SU-DHL-6 (cell line): ENCODE results near the gene CRAMP1.

Experiments used
- H2AFZ ChIP-seq: fragments of 200-600 bp; sonication (generic); 2 replicates; pipeline ENCODE4 v1.6.1; 2014; ENCODE audit warnings: low read depth, mild to moderate bottlenecking, moderate library complexity, mixed read lengths, antibody characterized with exemption, low read length; ENCODE audit not compliant: severe bottlenecking
- H3F3A ChIP-seq: fragments of 200-600 bp; shearing (Covaris generic); 2 replicates; pipeline ENCODE4 v1.6.0; 2016; ENCODE audit warnings: antibody characterized with exemption, mild to moderate bottlenecking; ENCODE audit not compliant: insufficient read depth
- H3K27ac ChIP-seq: fragments of 200-600 bp; sonication (generic); 2 replicates; pipeline ENCODE4 v1.5.1; 2016; ENCODE audit warnings: low read depth, mild to moderate bottlenecking, low read length, moderate library complexity, mixed read lengths
- H3K27me3 ChIP-seq: fragments of 200-600 bp; sonication (generic), shearing (Covaris generic); 2 replicates; pipeline ENCODE4 v1.6.0; 2014; ENCODE audit warnings: mild to moderate bottlenecking, low read length
- H3K36me3 ChIP-seq: fragments of 200-600 bp; sonication (generic); 2 replicates; pipeline ENCODE4 v1.6.1; 2014; ENCODE audit warnings: mild to moderate bottlenecking, low read length, mixed read lengths
- H3K4me2 ChIP-seq: fragments of 300-600, 200-600 bp; shearing (Covaris generic), sonication (generic); 2 replicates; pipeline ENCODE4 v1.6.0; 2014; ENCODE audit warnings: low read length, low read depth, mild to moderate bottlenecking; ENCODE audit not compliant: poor library complexity, severe bottlenecking
- H3K4me3 ChIP-seq: fragments of 200-600 bp; sonication (generic); 2 replicates; pipeline ENCODE4 v1.5.1; 2014; ENCODE audit warnings: antibody characterized with exemption, low read length, mild to moderate bottlenecking, mixed read lengths; ENCODE audit not compliant: insufficient read depth, poor library complexity, severe bottlenecking
- H3K79me2 ChIP-seq: fragments of 200-600 bp; sonication (generic); 2 replicates; pipeline ENCODE4 v1.6.1; 2014; ENCODE audit warnings: mild to moderate bottlenecking, low read length, moderate library complexity; ENCODE audit not compliant: insufficient read depth
- H3K9ac ChIP-seq: fragments of 200-600 bp; sonication (generic); 2 replicates; pipeline ENCODE4 v1.7.0; 2014; ENCODE audit warnings: mild to moderate bottlenecking, low read length
- H3K9me2 ChIP-seq: fragments of 200-600 bp; sonication (generic); replicated peaks from 2 replicates; pipeline ENCODE4 v1.6.1; 2014; ENCODE audit warnings: low read length; ENCODE audit not compliant: insufficient read depth
- H3K9me3 ChIP-seq: fragments of 200-600 bp; sonication (generic); 2 replicates; pipeline ENCODE4 v1.6.1; 2014; ENCODE audit warnings: low read length, mixed read lengths; ENCODE audit not compliant: insufficient read depth
- H4K20me1 ChIP-seq: fragments of 200-600 bp; sonication (generic); 2 replicates; pipeline ENCODE4 v1.6.1; 2014; ENCODE audit warnings: low read depth, mild to moderate bottlenecking, antibody characterized with exemption, low read length, moderate library complexity, mixed read lengths
- CTCF ChIP-seq: fragments of 200-600 bp; sonication (generic); IDR thresholded peaks from one replicate; pipeline ENCODE4 v1.5.1; 2017; ENCODE audit warnings: antibody characterized with exemption, mild to moderate bottlenecking, low read length, moderate library complexity; ENCODE audit not compliant: insufficient read depth, poor library complexity, severe bottlenecking
- EZH2phosphoT487 ChIP-seq: fragments of 200-600 bp; sonication (generic), shearing (Covaris generic); conservative IDR thresholded peaks from 2 replicates; pipeline ENCODE4 v1.6.1; 2018; ENCODE audit warnings: mild to moderate bottlenecking, antibody characterized with exemption, low read length, moderate library complexity, mixed read lengths

The CRAMP1 gene

DNA sequence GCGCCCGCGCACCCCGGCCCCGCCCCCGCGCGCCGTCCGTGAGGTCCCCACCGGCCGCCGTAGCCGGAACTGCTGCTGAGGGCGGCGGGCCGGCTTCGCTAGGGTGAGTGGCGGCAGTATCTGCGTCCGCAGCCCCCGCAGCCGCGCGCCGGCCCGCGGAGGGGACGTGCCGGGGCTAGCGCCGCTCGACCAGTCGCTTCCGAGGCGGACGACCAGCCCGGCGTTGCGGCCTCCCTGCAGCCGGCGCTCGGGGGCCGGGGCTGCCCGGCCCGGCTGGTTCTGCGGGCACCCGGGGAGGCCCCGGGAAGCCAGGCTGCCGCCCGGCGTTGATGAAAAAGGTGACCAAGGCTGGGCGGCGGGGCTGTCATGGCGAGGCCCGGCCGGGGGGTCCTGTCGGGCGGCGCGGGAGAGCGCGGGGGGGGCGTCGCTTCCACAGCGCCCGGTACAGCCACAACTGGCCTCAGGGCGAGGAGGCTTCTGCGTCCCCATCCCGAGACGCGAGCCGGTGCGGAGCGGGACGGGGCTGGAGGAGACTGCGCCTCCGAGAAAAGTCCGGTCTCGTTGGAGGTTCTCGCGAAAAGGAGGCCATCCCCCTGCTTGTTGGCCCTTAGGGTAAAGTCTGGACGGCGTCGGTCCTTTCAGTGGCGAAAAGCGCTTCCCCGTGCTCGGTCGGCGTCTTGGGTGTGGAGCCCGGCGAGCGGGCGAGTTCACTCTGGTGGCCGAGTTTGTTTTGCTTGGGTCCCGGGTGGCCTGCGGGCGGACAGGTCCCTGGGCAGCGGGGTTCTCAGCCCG, at the start of gene CRAMP1:
CRAMP1 (plus strand) TSS at position 41 of the 792 bp plus-strand sequence. CDS start 2,280 bp downstream, outside the sequence.
- TF ChIP-seq CTCF: no peak
- TF ChIP-seq EZH2phosphoT487: no peak
- peaks cover 25% of the 10 kb centered on the region for H3F3A ChIP-seq
- peak within 1 kb of the TSS; percentile 97 for H3K9ac ChIP-seq
- no peaks in the 10 kb centered on the region for H3K27me3 ChIP-seq
- H3K9me3 ChIP-seq: no peaks in the 10 kb centered on the region
- H3K9me2 ChIP-seq: no peaks in the 10 kb centered on the region
- H3K4me3 ChIP-seq: peak within 1 kb of the TSS; percentile 95
- peak within 1 kb of the TSS; percentile 98 for H3K4me2 ChIP-seq
- H4K20me1 ChIP-seq: peaks cover 4% of the 10 kb centered on the region; the same call in 1 of the 2 replicates
- H3K27ac ChIP-seq: peak within 1 kb of the TSS; percentile 76
- peaks cover 31% of the 10 kb centered on the region for H3K79me2 ChIP-seq
- no peaks in the 10 kb centered on the region for H3K36me3 ChIP-seq
- H2AFZ ChIP-seq: peak within 1 kb of the TSS; percentile 83

- H3K9me2 ChIP-seq: no peaks in the 10 kb centered on the region
- no peaks in the 10 kb centered on the region for H3K27me3 ChIP-seq
These were observed 48.4 kb upstream of the CRAMP1 start for GRCh38 chr16:1563786-1564185.

DNA sequence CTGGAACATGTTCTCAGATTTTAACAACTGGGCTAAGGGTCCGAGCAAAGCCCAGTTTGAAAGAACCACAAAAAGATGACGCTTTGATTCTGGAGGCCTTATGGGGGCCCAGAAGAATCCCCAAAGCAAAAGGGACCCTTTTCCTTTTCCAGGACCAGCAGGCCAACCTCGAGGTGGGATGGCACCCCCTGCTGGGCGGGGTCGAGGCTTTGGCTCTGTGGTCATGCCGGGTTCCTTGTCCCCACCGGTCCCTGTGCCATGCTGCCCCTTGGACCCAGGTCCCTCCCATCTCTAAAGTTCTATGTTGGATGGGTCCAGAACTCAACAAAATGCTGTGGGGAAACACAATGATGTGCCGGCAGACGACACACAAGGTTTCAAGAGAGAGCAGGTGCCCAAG, 47.8 kb upstream of the CRAMP1 start:
- Histone ChIP-seq H3K27ac (no peak overlapping the region), H2AFZ (no peak overlapping the region), H3K4me3 (no peak overlapping the region), H3K9ac (no peak overlapping the region), H3K9me3 (no peaks in the 10 kb centered on the region), H3K79me2 (no peaks in the 10 kb centered on the region), H3F3A (no peaks in the 10 kb centered on the region), H4K20me1 (no peaks in the 10 kb centered on the region), H3K4me2 (no peak overlapping the region), H3K36me3 (no peaks in the 10 kb centered on the region), H3K27me3 (no peaks in the 10 kb centered on the region), H3K9me2 (no peaks in the 10 kb centered on the region)
- TF ChIP-seq CTCF (no peak), EZH2phosphoT487 (no peak)

More at GRCh38 chr16:1563786-1564185, 48.4 kb upstream of the CRAMP1 start:
- no peak for TF ChIP-seq CTCF
- TF ChIP-seq EZH2phosphoT487: no peak
- Histone ChIP-seq H3K27ac (no peak overlapping the region), H2AFZ (no peak overlapping the region), H3K9me3 (no peaks in the 10 kb centered on the region), H3K79me2 (no peaks in the 10 kb centered on the region), H3K36me3 (no peaks in the 10 kb centered on the region), H3F3A (no peaks in the 10 kb centered on the region), H4K20me1 (no peaks in the 10 kb centered on the region), H3K9ac (no peak overlapping the region), H3K4me2 (no peak overlapping the region), H3K4me3 (no peak overlapping the region)
